ENCODE data around the gene RELA. TPM values are rescaled to one million over a fixed set of nuclear protein-coding genes. Genes with fewer than 3 reads are reported as not detected.

The RELA gene
- total and polyA plus RNA-seq, 8 donors, result 29.8 to 46.6 (median 35.4) TPM

- Histone ChIP-seq H3K27ac (no peak overlapping the region), H3K27me3 (no peaks in the 10 kb centered on the region), H3K4me3 (no peak overlapping the region), H3K36me3 (no peaks in the 10 kb centered on the region), H3K4me1 (no peaks in the 10 kb centered on the region), H3K9me3 (no peaks in the 10 kb centered on the region)
- intact Hi-C loops (cut with DNase I), result no loop called here
- TF ChIP-seq CTCF (IDR thresholded peaks at IDR 0.05), result no peak
- no peak for FAIRE-seq
- ATAC-seq, result no peak
- WGBS, 2 donors, result 73 to 92% methylated on average over 1 of the region's 2 CpGs
- no peak for DNase-seq
Observed at GRCh38 chr11:65672982-65673381, 10.3 kb upstream of the RELA start.

GRCh38 chr11:65672180-65672860 lies 9.6 kb upstream of the RELA start:
- Histone ChIP-seq H3K9me3 (no peaks in the 10 kb centered on the region), H3K36me3 (no peaks in the 10 kb centered on the region), H3K27ac (no peak overlapping the region), H3K4me1 (no peaks in the 10 kb centered on the region), H3K27me3 (no peaks in the 10 kb centered on the region), H3K4me3 (no peak overlapping the region)
- ATAC-seq (no peak), FAIRE-seq (no peak), DNase-seq (no peak)
- no peak for TF ChIP-seq CTCF (IDR thresholded peaks at IDR 0.05)
- intact Hi-C loops (cut with DNase I), result no loop called here

GRCh38 chr11:65663639-65664200 lies 1.0 kb upstream of the RELA start:
- peak overlapping the region; percentile 91 to 99 (median 95) for H3K27ac ChIP-seq
- intact Hi-C loops (cut with DNase I), result no loop called here
- 3 to 5% methylated on average over 15 of the region's 15 CpGs for WGBS, 2 donors
- peaks cover 8 to 14% (median 13%) of the 10 kb centered on the region in 3 donors for H3K4me1 ChIP-seq
- no peaks in the 10 kb centered on the region for H3K27me3 ChIP-seq
- no peak for FAIRE-seq
- peak overlapping the region; percentile 81 to 98 (median 90) for H3K4me3 ChIP-seq
- H3K9me3 ChIP-seq, result no peaks in the 10 kb centered on the region
- TF ChIP-seq CTCF (IDR thresholded peaks at IDR 0.05), result no peak
- peaks cover 0 to 24% (median 13%) of the 10 kb centered on the region in 3 donors for H3K36me3 ChIP-seq
- DNase-seq, result peak in 5 of 6 donors; percentile 51 to 70 (median 67)
- peak; percentile 11 to 59 (median 37) for ATAC-seq

GRCh38 chr11:65662247-65662798 lies 393 bp downstream of the RELA start:
- intact Hi-C loops (cut with DNase I), result no loop called here
- DNase-seq (peak in 1 of 6 donors; percentile 48), ATAC-seq (peak; percentile 1 to 27 (median 4)), FAIRE-seq (no peak)
- 1 to 2% methylated on average over 15 to 29 of the region's 29 CpGs for WGBS, 2 donors
- peaks cover 0 to 38% (median 24%) of the 10 kb centered on the region in 3 donors for H3K36me3 ChIP-seq
- no peak for TF ChIP-seq CTCF (IDR thresholded peaks at IDR 0.05)
- H3K27ac ChIP-seq, result peak overlapping the region; percentile 91 to 99 (median 95)
- H3K9me3 ChIP-seq, result no peaks in the 10 kb centered on the region
- H3K27me3 ChIP-seq, result no peaks in the 10 kb centered on the region
- H3K4me1 ChIP-seq, result peaks cover 8 to 14% (median 13%) of the 10 kb centered on the region in 3 donors
- H3K4me3 ChIP-seq, result peak overlapping the region; percentile 81 to 98 (median 90)

All from pancreas (tissue), 10 donors.